ENCODE measurements around the gene CASP9.

Gene CASP9

GRCh38 chr1:15451014-15451722, 72.8 kb downstream of the CASP9 start:
- H3K4me3 ChIP-seq (ENCODE audit: low read length): no peak overlapping the region
- no peak for DNase-seq (ENCODE audit: low read depth)
- no peak for TF ChIP-seq CTCF (conservative IDR thresholded peaks at IDR 0.05; ENCODE audit: low read length)

- TF ChIP-seq CTCF (conservative IDR thresholded peaks at IDR 0.05; ENCODE audit: low read length): no peak
- no peak for DNase-seq (ENCODE audit: low read depth)
- no peak overlapping the region for H3K4me3 ChIP-seq (ENCODE audit: low read length)
These were observed 74.4 kb downstream of the CASP9 start for GRCh38 chr1:15449567-15449966.

- DNase-seq (ENCODE audit: low read depth): no peak
- TF ChIP-seq CTCF (conservative IDR thresholded peaks at IDR 0.05; ENCODE audit: low read length): no peak
- H3K4me3 ChIP-seq (ENCODE audit: low read length): no peak overlapping the region
These were observed 75.0 kb downstream of the CASP9 start for GRCh38 chr1:15448877-15449462.

- no peak overlapping the region for H3K4me3 ChIP-seq (ENCODE audit: low read length)
- DNase-seq (ENCODE audit: low read depth): no peak
- TF ChIP-seq CTCF (conservative IDR thresholded peaks at IDR 0.05; ENCODE audit: low read length): no peak
These were observed 77.8 kb downstream of the CASP9 start for GRCh38 chr1:15446212-15446611.

GRCh38 chr1:15445390-15446122, 78.5 kb downstream of the CASP9 start:
- DNase-seq (ENCODE audit: low read depth): no peak
- TF ChIP-seq CTCF (conservative IDR thresholded peaks at IDR 0.05; ENCODE audit: low read length): no peak
- H3K4me3 ChIP-seq (ENCODE audit: low read length): no peak overlapping the region

GRCh38 chr1:15444468-15445389, 79.3 kb downstream of the CASP9 start:
- H3K4me3 ChIP-seq (ENCODE audit: low read length): no peak overlapping the region
- TF ChIP-seq CTCF (conservative IDR thresholded peaks at IDR 0.05; ENCODE audit: low read length): no peak
- DNase-seq (ENCODE audit: low read depth): no peak

Measured in AG10803 (cell line).